Calu3 (cell line): ENCODE results near the gene AP3S2. TPM values are rescaled to one million over a fixed set of nuclear protein-coding genes. Genes with fewer than 3 reads are reported as not detected.

Experiments used
- BruUV-seq: library from RNA; stranded (reverse); fragments of 400-500 nt; replicated peaks from 2 replicates; lab custom pipeline; 2021; lab: Mats Ljungman, UMichigan
- CTCF ChIA-PET: fragments of 300-600 bp; sonication (Branson Sonifier 250); formaldehyde crosslinking; loops from one replicate; lab custom pipeline; 2022; ENCODE audit warnings: antibody characterized with exemption; lab: Charles Lee
- DNase-seq: peaks from one replicate; pipeline ENCODE4 v3.0.0; 2022
- H3K27ac Mint-ChIP-seq: one replicate; pipeline ENCODE4 v1.8.0; 2022; ENCODE audit warnings: mixed read lengths; ENCODE audit not compliant: unreplicated experiment
- H3K27me3 Mint-ChIP-seq: one replicate; pipeline ENCODE4 v1.8.0; 2022; ENCODE audit warnings: mixed read lengths; ENCODE audit not compliant: unreplicated experiment
- H3K36me3 Mint-ChIP-seq: one replicate; pipeline ENCODE4 v1.8.0; 2022; ENCODE audit warnings: mild to moderate bottlenecking, moderate library complexity, mixed read lengths; ENCODE audit not compliant: insufficient read depth, unreplicated experiment
- H3K4me1 Mint-ChIP-seq: one replicate; pipeline ENCODE4 v1.8.0; 2022; ENCODE audit warnings: mild to moderate bottlenecking, low read depth, mixed read lengths; ENCODE audit not compliant: unreplicated experiment
- H3K4me3 Mint-ChIP-seq: one replicate; pipeline ENCODE4 v1.8.0; 2022; ENCODE audit warnings: mild to moderate bottlenecking, low read depth, moderate library complexity, mixed read lengths; ENCODE audit not compliant: unreplicated experiment
- H3K9me3 Mint-ChIP-seq: one replicate; pipeline ENCODE4 v1.8.0; 2022; ENCODE audit warnings: low read depth, mixed read lengths; ENCODE audit not compliant: unreplicated experiment
- intact Hi-C: fragments of 100-400 bp; cut with micrococcal nuclease; formaldehyde crosslinking; loops from one replicate; pipeline ENCODE4 v1.10.0; 2022; ENCODE audit not compliant: unreplicated experiment
- total RNA-seq: library from RNA; stranded (reverse); gene quantifications from 2 replicates; pipeline ENCODE4 v1.2.3, GENCODE V29; 2022
- TF ChIP-seq, protein P1 (sequence below): fragments of 200-600 bp; IDR thresholded peaks from one replicate; pipeline ENCODE4 v1.8.0; 2022; ENCODE audit warnings: antibody characterized with exemption; ENCODE audit not compliant: unreplicated experiment

The AP3S2 gene
- total RNA-seq, 1 experiment from 2014 or later, result 46.2 TPM

DNA sequence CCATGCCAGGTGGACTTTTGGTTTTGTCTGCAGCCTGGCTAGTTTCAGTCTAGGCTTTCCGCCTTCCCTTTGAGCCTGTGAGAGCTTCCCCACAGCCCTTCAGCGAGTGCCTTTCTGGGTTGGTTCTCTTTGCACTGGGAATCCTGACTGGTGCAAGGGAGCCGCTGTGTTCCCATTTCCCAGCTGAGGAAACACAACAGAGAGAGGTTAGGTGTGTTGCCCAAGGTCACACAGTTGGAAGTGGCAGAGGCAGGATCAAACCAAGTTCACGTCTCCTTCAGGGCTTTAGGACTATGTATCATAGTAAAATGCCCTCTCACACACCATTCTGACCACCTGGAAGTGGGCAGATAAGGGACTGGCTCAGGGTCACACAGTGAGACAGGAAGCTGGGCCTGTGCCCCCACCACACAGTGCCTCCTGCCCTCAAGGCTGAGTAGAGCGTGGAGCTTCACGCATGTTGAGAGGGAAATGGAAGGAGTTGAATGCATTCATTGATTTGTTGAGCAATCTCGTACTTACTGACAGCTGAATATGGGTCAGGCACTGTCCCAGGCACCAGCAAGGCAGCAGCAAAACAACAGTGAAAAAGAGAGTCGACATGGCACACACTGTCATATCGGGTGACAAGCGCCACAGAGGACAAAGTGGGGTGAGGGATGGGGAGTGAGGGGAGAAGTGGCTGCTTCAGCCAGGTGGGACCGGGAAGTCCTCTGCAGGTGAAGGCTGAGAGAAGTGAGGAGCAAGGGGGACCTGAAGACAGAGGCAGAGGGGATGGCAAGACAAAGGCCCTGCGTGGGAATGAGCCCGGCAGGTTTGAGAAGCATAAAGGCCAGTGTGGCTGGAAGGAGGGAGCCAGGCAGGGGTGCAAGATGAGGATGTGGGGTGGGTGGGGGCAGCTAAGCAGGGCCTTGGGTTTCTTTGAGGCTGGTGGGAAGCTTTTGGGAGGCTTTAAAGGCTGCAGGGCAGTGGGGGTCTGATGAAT lies 66.8 kb downstream of the AP3S2 start:
- CTCF ChIA-PET, result interaction anchor here (1.0 kb wide), 1 partner anchor 34 kb away, joined by 3 read pairs; no protein-coding TSS in a partner anchor
- Mint-ChIP-seq H3K27ac (no peak overlapping the region), H3K27me3 (no peaks in the 10 kb centered on the region), H3K4me1 (peaks cover 30% of the 10 kb centered on the region), H3K36me3 (peaks cover 17% of the 10 kb centered on the region), H3K4me3 (no peak overlapping the region), H3K9me3 (no peaks in the 10 kb centered on the region)
- DNase-seq, result no peak
- TF ChIP-seq, protein P1, sequence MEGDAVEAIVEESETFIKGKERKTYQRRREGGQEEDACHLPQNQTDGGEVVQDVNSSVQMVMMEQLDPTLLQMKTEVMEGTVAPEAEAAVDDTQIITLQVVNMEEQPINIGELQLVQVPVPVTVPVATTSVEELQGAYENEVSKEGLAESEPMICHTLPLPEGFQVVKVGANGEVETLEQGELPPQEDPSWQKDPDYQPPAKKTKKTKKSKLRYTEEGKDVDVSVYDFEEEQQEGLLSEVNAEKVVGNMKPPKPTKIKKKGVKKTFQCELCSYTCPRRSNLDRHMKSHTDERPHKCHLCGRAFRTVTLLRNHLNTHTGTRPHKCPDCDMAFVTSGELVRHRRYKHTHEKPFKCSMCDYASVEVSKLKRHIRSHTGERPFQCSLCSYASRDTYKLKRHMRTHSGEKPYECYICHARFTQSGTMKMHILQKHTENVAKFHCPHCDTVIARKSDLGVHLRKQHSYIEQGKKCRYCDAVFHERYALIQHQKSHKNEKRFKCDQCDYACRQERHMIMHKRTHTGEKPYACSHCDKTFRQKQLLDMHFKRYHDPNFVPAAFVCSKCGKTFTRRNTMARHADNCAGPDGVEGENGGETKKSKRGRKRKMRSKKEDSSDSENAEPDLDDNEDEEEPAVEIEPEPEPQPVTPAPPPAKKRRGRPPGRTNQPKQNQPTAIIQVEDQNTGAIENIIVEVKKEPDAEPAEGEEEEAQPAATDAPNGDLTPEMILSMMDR, result no peak
- no TSS peak for BruUV-seq
- intact Hi-C loops, result no loop called here

DNA sequence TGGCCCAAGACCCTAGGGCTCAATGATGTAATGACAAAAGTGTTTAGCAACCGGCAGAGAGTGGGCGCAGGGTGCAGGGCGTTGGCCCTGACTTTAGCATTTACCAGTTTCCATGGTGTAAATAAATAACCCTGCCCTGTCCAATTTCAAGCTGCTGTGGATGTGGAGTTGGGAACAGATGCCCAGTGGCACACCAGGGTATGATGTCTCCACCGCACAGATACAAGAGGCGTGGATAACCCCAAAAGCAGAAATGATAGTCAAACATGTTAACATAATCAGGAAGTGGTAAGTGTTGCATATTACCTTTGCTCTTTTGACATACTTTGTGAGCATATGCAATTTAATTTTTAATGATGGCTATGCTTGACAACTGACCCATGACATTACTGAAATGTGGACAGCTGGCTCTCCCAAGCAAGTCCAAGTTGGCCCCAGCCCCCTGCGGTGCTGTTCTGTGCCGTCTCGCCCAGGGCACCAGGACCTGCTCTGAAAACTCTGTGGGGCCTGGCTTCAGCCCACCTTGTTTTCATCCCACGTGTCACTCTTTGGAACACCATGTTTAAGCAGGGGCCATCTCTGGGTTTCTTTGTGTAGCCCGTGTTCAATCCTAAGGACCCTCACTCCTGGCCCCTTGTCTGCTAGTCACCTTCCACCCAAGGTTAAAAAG lies 68.4 kb downstream of the AP3S2 start:
- no peak overlapping the region for H3K27ac Mint-ChIP-seq
- intact Hi-C loops, result no loop called here
- peaks cover 11% of the 10 kb centered on the region for H3K36me3 Mint-ChIP-seq
- no TSS peak for BruUV-seq
- H3K4me1 Mint-ChIP-seq, result peaks cover 38% of the 10 kb centered on the region
- no peak for DNase-seq
- H3K9me3 Mint-ChIP-seq, result no peaks in the 10 kb centered on the region
- CTCF ChIA-PET, result no interaction called here
- no peak overlapping the region for H3K4me3 Mint-ChIP-seq
- H3K27me3 Mint-ChIP-seq, result no peaks in the 10 kb centered on the region
- TF ChIP-seq, protein P1, result no peak

DNA sequence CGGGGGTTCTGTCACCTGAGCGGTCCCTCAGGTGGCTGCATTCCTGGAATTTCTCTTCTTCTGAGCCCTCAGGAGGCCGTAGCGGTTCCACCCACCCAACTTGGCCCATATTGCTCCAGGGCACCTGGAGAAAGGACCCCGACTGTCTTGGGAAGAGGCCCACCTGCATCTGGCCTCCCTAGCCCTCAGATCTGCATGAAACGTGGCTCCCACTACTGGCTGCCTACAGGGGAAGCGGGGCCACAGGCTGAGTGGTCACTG lies 69.3 kb downstream of the AP3S2 start:
- Mint-ChIP-seq H3K27ac (no peak overlapping the region), H3K4me1 (peaks cover 34% of the 10 kb centered on the region), H3K4me3 (no peak overlapping the region), H3K9me3 (no peaks in the 10 kb centered on the region), H3K27me3 (no peaks in the 10 kb centered on the region), H3K36me3 (peaks cover 5% of the 10 kb centered on the region)
- CTCF ChIA-PET, result no interaction called here
- TF ChIP-seq, protein P1, result no peak
- intact Hi-C loops, result no loop called here
- DNase-seq, result no peak
- BruUV-seq, result no TSS peak

DNA sequence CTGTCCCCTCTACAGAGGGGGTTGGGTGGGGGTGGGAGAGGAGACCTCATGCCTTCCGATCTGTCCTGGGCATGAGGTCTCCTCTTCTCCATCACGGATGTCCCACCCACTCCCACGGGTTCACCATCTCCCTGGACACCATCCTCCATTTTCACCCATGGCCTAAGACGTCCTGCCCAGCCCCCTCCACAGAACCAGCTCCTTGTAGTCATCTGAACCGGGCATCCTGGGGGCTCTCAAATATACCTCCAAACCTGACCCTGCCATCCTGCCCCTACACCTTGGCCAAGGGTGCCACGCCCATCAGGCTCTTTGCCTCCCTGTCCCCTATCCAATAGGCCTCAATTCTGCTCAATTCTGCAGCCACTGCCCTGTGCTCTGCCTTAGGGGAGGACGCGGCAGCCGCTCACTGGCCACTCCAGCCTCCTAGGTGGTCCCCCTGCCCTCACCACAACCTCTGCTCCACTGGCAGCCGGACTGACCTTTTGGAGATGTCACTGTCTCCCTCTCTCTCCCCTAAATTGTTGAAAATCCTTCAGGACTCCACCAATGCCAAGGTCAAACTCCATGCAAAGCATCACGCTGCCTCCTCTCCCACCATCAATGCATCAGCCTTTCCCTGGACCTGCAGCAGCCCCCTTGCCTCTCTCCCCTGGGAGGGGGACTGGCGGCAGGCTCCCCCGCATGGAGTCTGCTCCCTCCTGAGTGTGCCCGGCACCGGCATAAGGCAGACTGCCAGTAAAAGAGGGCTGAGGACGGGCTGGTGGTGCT lies 69.8 kb downstream of the AP3S2 start:
- no peak for DNase-seq
- H3K4me3 Mint-ChIP-seq, result no peak overlapping the region
- intact Hi-C loops, result no loop called here
- CTCF ChIA-PET, result interaction anchor here (0.6 to 0.8 kb wide), 2 partner anchors 74 to 321 kb away, joined by 3 to 4 read pairs; no protein-coding TSS in a partner anchor
- H3K36me3 Mint-ChIP-seq, result peaks cover 5% of the 10 kb centered on the region
- no TSS peak for BruUV-seq
- H3K27ac Mint-ChIP-seq, result no peak overlapping the region
- H3K4me1 Mint-ChIP-seq, result peaks cover 34% of the 10 kb centered on the region
- no peaks in the 10 kb centered on the region for H3K27me3 Mint-ChIP-seq
- no peaks in the 10 kb centered on the region for H3K9me3 Mint-ChIP-seq
- TF ChIP-seq, protein P1, result no peak
